Pancreas (tissue), 10 donors: Measurements from ENCODE around the gene CYP11A1. TPM values are rescaled to one million over a fixed set of nuclear protein-coding genes. Genes with fewer than 3 reads are reported as not detected.

ENCODE experiments used
- ATAC-seq, 4 donors: fragments of 200-7000 bp; cut with Tn5 transposase; one replicate each; pipeline versions ENCODE4 v1.8.0 to v1.9.1; 2020; ENCODE audit warnings: mild to moderate bottlenecking in 4 of 4, moderate library complexity in 4 of 4
- DNase-seq, 6 donors: peaks; one replicate each; pipeline ENCODE4 v3.0.0-alpha.2; 2020
- FAIRE-seq: peaks from 2 replicates; lab custom pipeline; 2012; peaks lifted over from hg19 to GRCh38; lab: Jason Lieb, UNC
- H3K27ac ChIP-seq, 4 donors: fragments of 200-600 bp; sonication (generic); 1 replicate in 3 of 4; 2 replicates in 1 of 4; pipeline versions ENCODE4 v1.5.0 to v1.8.0; 2020
- H3K27me3 ChIP-seq, 4 donors: fragments of 200-600 bp; one replicate each; pipeline ENCODE4 v1.8.0; 2021
- H3K36me3 ChIP-seq, 3 donors: fragments of 200-600 bp; sonication (generic) in 1 of 3; one replicate each; pipeline versions ENCODE4 v1.5.0 to v1.8.0; 2020 to 2021
- H3K4me1 ChIP-seq, 3 donors: fragments of 200-600 bp; one replicate each; pipeline ENCODE4 v1.8.0; 2021
- H3K4me3 ChIP-seq, 4 donors: fragments of 200-600 bp; sonication (generic) in 2 of 4; one replicate each; pipeline versions ENCODE4 v1.5.0 to v1.8.0; 2020 to 2021
- H3K9me3 ChIP-seq, 4 donors: fragments of 200-600 bp; one replicate each; pipeline ENCODE4 v1.8.0; 2021
- CTCF ChIP-seq, 4 donors: fragments of 200-600 bp; sonication (generic) in 3 of 4; IDR thresholded peaks; one replicate each; pipeline versions ENCODE4 v1.5.0 to v1.8.0; 2021; ENCODE audit warnings: antibody characterized with exemption in 4 of 4
- WGBS, 2 donors: extraction: QIAGEN DNeasy Blood & Tissue Kit; methylation state at CpG; one replicate each; pipeline ENCODE4 v1.1.7; 2013; 5-methylcytosine and 5-hydroxymethylcytosine counted together
- intact Hi-C, 3 donors: fragments of 100-400 bp; cut with DNase I; formaldehyde crosslinking; loops; one replicate each; pipeline versions ENCODE4 v1.11.1 to v1.14.2; 2022
- polyA plus RNA-seq, 2 donors: library from polyadenylated mRNA; stranded (reverse); fragments of 200-250 nt; gene quantifications; one replicate each; pipeline ENCODE4 v1.2.3, GENCODE V29; 2013
- total RNA-seq, 6 donors: library from RNA; stranded (reverse); fragmentation: NEBNext Ultra II Directional in 4 of 6; extraction: Animal tissue kit (Norgen Biotek cat#: 25700) in 4 of 6; gene quantifications; one replicate each; pipeline versions ENCODE4 v1.2.1 to v1.2.4, GENCODE V29; 2021 to 2023
- donor health status: healthy with polysubstance abuse.
- donor health status: DM: no; HTN: no; CAD: no; lungs with moderate emphysema.
- donor health status: DM: no; HTN: no; CAD: no.
- donor health status: control.
- donor health status: control.
- donor health status: Bipolar disorder and iron deficiency.
- donor health status: DM: yes; HTN: yes; CAD: no.
- donor health status: DM: no; HTN: no; CAD: no.
- donor health status: DM: no; HTN: no; CAD: no.
- donor health status: DM: yes; HTN: yes; CAD: no.

CYP11A1 gene
- total and polyA plus RNA-seq, 8 donors, result 0.09 to 0.66 (median 0.28) TPM; not detected in 3

GRCh38 chr15:74327756-74328155 lies 39.7 kb downstream of the CYP11A1 start:
- no peak for DNase-seq
- no peak for FAIRE-seq
- H3K9me3 ChIP-seq, result no peaks in the 10 kb centered on the region
- TF ChIP-seq CTCF (IDR thresholded peaks at IDR 0.05), result no peak
- H3K4me3 ChIP-seq, result no peak overlapping the region
- no peaks in the 10 kb centered on the region for H3K4me1 ChIP-seq
- 77 to 79% methylated on average over 6 of the region's 6 CpGs for WGBS, 2 donors
- no peaks in the 10 kb centered on the region for H3K36me3 ChIP-seq
- H3K27me3 ChIP-seq, result no peaks in the 10 kb centered on the region
- intact Hi-C loops, result loop anchor here in 2 of 3 donors (10.0 kb wide), 2 partner anchors 273 to 353 kb away; no protein-coding TSS in a partner anchor
- no peak for ATAC-seq
- no peak overlapping the region for H3K27ac ChIP-seq

DNA sequence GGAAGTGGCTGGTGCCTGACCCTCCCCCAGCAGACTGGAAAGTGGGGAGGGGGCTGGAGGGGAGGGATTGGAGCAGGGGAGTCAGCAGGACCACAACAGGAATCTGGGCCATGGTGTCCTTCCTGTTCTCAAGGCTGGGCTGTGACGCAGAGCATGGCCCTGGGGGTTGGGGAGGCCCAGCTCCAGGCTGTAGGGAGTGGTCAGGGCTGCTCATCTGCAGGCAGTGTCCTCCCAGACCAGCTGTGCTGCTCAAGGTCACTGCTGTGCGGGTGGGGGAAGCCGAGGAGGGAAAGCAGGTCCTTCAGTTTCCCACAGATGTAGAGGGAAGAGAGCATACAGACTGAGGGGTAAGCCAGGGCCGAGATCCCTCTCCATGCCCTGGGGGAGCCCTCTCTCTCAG lies 40.7 kb downstream of the CYP11A1 start:
- no peaks in the 10 kb centered on the region for H3K9me3 ChIP-seq
- no peaks in the 10 kb centered on the region for H3K4me1 ChIP-seq
- no peak for FAIRE-seq
- WGBS, 2 donors, result 36 to 47% methylated on average over 3 to 4 of the region's 4 CpGs
- H3K27me3 ChIP-seq, result no peaks in the 10 kb centered on the region
- no peak for ATAC-seq
- intact Hi-C loops, result loop anchor here in 2 of 3 donors (10.0 kb wide), 2 partner anchors 272 to 352 kb away; no protein-coding TSS in a partner anchor
- no peak overlapping the region for H3K4me3 ChIP-seq
- DNase-seq, result peak in 1 of 6 donors; percentile 27
- no peak overlapping the region for H3K27ac ChIP-seq
- H3K36me3 ChIP-seq, result no peaks in the 10 kb centered on the region
- no peak for TF ChIP-seq CTCF (IDR thresholded peaks at IDR 0.05)

DNA sequence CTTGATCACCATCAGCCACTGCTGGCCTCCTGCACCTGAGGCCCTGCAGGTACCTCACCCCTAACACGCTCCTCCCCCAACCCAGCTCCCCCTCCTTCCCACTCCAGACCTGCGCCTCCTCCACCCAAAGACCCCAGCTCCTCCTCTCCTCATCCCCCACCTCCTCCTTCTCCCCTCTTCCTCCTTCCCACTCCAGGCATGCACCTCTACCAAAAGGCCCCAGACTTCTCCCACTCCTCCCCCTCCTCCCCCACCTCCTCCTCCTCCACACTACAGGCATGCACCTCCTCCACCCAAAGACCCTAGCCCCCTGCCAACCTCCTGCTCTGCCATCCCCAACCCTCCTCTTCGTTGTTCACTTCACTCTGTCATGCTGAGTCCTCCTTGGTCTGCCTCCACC lies 42.7 kb downstream of the CYP11A1 start:
- ATAC-seq, result no peak
- intact Hi-C loops, result loop anchor here in 2 of 3 donors (5.0 to 10.0 kb wide), 3 partner anchors 202 to 350 kb away; no protein-coding TSS in a partner anchor
- H3K27me3 ChIP-seq, result no peaks in the 10 kb centered on the region
- no peaks in the 10 kb centered on the region for H3K9me3 ChIP-seq
- WGBS, 2 donors, result 52 to 59% methylated on average over 3 of the region's 3 CpGs
- H3K27ac ChIP-seq, result no peak overlapping the region
- H3K4me3 ChIP-seq, result no peak overlapping the region
- no peak for FAIRE-seq
- TF ChIP-seq CTCF (IDR thresholded peaks at IDR 0.05), result no peak
- H3K36me3 ChIP-seq, result no peaks in the 10 kb centered on the region
- H3K4me1 ChIP-seq, result no peaks in the 10 kb centered on the region
- peak in 1 of 6 donors; percentile 21 for DNase-seq

- intact Hi-C loops, result loop anchor here in 2 of 3 donors (5.0 to 10.0 kb wide), 3 partner anchors 200 to 348 kb away; no protein-coding TSS in a partner anchor
- Histone ChIP-seq H3K4me1 (no peaks in the 10 kb centered on the region), H3K27ac (no peak overlapping the region), H3K4me3 (no peak overlapping the region), H3K36me3 (no peaks in the 10 kb centered on the region), H3K27me3 (no peaks in the 10 kb centered on the region), H3K9me3 (no peaks in the 10 kb centered on the region)
- ATAC-seq (peak; percentile 56 to 86 (median 83)), FAIRE-seq (no peak), DNase-seq (peak; percentile 22 to 87 (median 62))
- 22 to 26% methylated on average over 6 of the region's 6 CpGs for WGBS, 2 donors
- peak; percentile 38 to 68 (median 53) for TF ChIP-seq CTCF (IDR thresholded peaks at IDR 0.05)
Observed at GRCh38 chr15:74322558-74323180, 44.8 kb downstream of the CYP11A1 start.
